ENCODE data around the gene KIF12.

KIF12 gene

DNA sequence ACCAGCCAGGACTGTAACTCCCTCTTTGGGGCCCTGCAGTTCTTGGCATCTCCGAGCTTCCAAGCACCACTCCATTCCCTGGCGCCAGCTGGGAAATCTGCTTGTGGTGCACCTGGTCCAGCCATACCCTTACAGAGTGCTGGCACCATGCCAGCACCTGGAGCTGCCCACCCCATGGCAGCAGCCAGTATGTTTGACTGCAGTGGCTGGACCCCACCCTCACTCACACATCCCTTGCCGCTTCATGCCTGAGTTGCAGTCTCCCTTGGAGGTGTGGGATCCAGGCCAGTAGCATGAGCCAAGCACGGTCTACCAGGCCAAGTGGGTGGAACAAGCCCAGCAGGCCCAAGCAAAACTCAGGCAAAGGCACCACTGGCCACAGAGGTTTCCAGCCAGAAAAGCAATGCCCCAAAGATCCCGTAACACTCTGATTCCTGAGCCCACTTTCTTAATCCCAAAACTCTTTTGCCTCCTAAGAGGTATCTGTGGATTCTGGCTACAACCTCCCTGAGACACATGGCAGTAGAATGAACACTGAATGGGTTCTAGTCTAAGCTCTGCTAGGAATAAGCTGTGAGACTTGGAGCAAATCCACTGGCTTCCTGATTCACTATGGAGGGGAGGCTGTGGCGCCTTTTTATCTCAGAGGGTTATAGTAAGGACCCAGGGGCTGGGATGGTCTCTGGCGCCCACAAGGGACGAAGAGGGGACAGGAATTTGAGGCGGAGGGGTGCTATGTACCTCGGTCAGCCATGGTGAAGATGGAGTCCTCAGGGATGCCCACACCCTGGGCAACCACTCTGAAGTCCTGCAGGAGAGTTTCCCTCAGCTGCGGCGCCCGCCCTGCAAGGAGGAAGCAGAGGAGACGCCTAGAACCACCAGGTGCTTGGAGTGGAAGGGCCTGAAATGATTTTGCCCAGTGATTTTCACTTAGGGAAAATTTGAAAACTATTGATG lies 26.6 kb downstream of the KIF12 start:
- Mint-ChIP-seq H3K4me3 (no peak overlapping the region), H3K27me3 (no peaks in the 10 kb centered on the region), H3K36me3 (no peaks in the 10 kb centered on the region), H3K4me1 (no peaks in the 10 kb centered on the region), H3K9me3 (no peaks in the 10 kb centered on the region), H3K27ac (no peak overlapping the region)

DNA sequence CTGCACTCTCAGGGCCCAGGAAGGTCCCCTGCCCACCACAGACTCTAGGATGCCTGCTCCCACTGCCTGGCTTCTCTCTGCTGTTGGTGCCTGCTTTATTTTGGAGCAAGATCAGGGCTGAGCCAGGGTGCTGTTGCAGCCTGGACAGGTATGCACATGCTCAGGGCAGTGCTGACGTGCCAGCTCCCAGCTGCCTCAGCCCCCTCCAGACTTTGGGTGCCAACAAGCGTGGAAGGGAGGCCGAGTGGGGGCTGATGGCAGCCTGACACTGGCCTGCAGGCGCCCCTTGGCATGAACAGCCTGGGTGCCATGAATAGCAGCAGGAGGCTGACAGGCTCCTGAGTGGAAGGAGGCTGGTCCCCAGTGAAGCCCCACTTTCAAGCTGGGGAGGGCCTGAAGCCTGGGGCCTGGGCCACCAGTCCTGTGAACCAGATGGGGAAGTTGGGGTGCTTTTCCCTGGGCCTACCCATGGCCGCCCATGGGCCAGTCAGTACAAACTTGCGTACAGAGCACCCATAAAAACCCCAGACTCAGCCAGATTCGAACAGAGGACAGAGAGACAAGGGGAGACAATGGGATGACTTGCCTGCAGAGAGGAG lies 27.8 kb downstream of the KIF12 start:
- no peaks in the 10 kb centered on the region for H3K27me3 Mint-ChIP-seq
- no peak overlapping the region for H3K4me3 Mint-ChIP-seq
- no peaks in the 10 kb centered on the region for H3K36me3 Mint-ChIP-seq
- H3K4me1 Mint-ChIP-seq, result no peaks in the 10 kb centered on the region
- H3K27ac Mint-ChIP-seq, result no peak overlapping the region
- H3K9me3 Mint-ChIP-seq, result no peaks in the 10 kb centered on the region

DNA sequence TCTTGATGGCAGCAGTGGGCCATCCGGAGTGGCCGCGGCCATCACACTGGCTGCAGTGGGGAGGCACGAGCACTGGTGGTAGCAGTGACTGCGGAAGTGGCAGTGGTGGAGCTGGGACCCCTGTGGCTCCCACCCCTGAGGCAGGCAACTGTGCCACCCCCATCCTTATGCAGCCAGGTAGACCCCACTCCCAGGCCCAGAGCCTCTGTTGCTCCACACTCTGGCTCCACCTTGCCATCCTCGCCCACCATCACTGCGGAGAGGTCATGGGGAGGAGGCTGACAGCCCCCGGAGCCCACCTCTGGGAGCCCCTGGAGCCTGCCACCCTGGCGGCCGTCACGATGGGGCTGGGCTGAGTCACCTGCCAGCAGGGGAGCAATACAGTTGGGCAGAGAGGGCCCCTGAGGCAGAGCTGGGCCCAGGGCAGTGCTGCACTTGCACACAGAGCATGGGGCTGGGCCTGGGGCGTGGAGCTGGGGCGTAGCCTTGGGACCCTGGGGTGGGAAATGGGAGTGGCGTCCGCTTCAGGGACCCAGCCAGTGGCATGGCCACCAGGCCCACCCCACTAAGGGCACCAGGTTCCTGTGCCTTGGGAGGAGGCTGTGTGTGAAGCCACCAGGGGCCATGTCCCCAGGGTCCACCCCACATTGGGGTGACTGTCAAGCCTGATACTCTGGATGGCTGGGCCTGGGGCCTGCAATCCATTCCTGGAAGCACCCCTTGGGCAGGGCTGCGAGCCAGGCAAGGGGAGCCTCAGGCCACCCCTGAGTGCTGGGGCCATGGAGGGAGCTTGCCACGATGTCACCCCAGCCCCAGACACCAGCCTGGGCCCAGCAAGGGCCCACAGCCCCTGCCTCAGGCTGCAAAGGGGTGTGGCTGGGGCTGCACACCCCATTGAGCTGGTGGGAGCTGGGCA lies 28.6 kb downstream of the KIF12 start:
- Mint-ChIP-seq H3K27me3 (no peaks in the 10 kb centered on the region), H3K27ac (no peak overlapping the region), H3K4me3 (no peak overlapping the region), H3K9me3 (no peaks in the 10 kb centered on the region), H3K36me3 (no peaks in the 10 kb centered on the region), H3K4me1 (no peaks in the 10 kb centered on the region)

DNA sequence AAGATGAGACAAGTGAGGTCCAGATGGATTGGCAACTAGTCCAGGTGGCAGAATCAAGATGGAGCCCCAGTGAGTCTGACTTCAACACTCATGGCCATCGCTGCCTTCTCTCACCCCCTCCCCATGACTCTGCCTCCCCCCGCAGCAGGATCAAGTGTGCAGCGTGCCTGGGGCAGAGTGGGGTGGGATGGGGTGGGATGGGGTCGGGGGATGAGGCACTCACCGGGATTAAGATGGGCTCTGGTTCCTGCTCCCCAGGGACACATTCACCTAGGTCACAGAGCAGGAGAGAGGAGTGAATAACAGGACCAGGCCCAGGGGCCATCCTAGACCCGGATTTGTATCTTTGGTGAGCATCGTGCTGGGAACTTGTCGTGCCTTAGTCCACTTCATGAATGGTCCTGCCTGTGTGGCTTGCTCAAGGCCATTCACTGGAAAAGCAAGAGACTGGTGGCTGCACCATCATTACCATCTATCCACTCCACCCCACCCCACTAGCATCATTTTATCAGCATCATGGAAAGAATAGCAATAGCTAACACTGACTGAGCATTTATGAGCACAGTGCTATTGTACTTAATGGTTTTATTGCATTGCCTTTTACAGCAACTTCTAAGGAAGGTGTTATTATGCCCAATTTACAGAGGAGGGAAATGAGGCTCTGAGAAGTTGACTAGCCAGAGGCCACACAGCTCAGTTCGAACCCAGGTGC lies 29.5 kb downstream of the KIF12 start:
- no peak overlapping the region for H3K4me3 Mint-ChIP-seq
- no peaks in the 10 kb centered on the region for H3K36me3 Mint-ChIP-seq
- no peak overlapping the region for H3K27ac Mint-ChIP-seq
- H3K4me1 Mint-ChIP-seq, result no peaks in the 10 kb centered on the region
- H3K9me3 Mint-ChIP-seq, result no peaks in the 10 kb centered on the region
- H3K27me3 Mint-ChIP-seq, result no peaks in the 10 kb centered on the region

DNA sequence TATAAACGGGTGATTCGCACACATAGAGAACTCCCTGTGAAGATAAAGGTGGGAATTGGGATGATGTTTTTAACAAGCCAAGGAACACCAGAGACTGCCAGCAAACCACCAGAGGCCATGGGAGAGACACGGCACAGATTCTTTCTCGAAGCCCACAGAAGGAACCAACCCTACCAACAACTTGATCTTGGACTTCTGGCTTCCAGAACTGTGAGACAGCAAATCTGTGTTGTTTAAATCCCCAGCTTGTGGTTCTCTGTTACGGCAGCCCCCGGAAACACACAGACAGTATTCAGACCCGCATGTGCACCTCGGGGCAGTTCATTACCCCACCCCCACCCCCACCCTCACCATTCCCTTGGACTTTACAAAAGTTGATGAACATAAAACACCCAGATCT lies 33.8 kb downstream of the KIF12 start:
- H3K27ac Mint-ChIP-seq, result no peak overlapping the region
- H3K9me3 Mint-ChIP-seq, result no peaks in the 10 kb centered on the region
- H3K36me3 Mint-ChIP-seq, result no peaks in the 10 kb centered on the region
- H3K27me3 Mint-ChIP-seq, result peaks cover 4% of the 10 kb centered on the region
- H3K4me3 Mint-ChIP-seq, result no peak overlapping the region
- H3K4me1 Mint-ChIP-seq, result no peaks in the 10 kb centered on the region

DNA sequence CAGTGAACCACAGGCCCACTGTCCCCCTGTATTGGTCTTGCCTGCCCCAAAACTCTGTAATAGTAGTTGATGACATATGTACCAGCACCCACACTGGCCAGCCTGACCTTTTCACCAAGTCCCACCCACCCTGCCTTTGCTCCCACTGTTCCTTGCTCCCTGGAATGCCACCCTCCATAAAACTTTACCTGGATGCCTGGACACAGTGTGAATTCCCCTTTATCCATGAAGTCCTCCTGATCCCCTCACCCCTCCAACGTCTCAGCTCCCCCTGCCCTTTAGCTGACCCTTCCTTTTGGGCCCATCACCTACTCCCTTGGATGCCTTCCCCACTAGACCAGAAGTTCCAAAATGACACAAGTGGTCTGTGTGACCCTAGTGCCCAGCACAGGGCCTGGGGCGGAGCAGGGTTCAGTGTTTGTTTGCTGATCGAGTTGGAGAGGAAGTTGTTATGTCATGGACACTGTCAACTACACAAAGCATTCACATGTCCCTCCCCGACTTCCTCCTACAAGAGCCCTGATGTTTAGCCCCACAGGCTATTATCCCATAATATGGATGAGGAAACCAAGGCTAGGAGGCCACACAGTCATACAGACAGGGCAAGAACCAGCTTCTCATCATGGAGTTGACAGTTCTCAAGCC lies 37.1 kb downstream of the KIF12 start:
- Mint-ChIP-seq H3K27ac (no peak overlapping the region), H3K4me3 (no peak overlapping the region), H3K27me3 (peaks cover 4% of the 10 kb centered on the region), H3K36me3 (no peaks in the 10 kb centered on the region), H3K4me1 (no peaks in the 10 kb centered on the region), H3K9me3 (no peaks in the 10 kb centered on the region)

DNA sequence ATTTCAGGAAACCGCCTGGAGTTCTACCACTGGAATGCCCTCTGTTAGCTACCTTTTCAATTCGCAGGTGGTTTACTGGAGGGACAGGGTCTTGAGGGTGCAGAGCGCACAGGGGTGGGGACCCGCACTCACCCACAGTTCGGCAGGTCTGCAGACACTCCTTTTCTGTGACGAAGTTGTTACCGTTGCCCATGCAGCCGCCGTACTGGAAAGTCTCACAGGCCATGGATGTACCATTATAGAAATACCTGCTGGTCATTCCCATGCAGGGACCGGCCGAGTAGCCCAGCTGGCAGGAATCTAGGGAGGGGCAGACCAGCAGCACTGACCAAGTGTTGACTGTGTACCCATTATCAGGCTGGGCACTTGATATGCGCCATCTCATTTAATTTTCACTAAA lies 37.8 kb downstream of the KIF12 start:
- Mint-ChIP-seq H3K4me3 (no peak overlapping the region), H3K36me3 (no peaks in the 10 kb centered on the region), H3K4me1 (no peaks in the 10 kb centered on the region), H3K27ac (no peak overlapping the region), H3K27me3 (peaks cover 4% of the 10 kb centered on the region), H3K9me3 (no peaks in the 10 kb centered on the region)

DNA sequence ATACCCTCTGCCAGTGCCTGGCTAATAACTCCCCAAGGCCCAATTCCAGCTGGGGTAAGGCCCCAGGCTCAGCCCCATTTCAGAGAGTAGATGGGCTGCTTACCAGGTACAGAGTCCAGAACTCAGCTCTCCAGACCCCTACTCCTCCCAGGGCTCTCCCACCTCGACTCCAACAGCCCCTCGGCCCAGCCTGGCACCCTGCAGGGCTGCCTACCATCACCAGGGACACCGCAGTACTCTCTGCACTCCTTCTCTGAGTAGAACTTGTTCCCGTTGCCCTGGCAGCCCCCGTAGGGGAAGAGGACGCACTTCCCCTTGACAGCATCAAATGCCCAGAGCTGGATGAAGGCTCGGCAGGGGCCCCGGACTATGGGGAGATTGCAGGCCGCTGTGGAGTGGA lies 38.4 kb downstream of the KIF12 start:
- Mint-ChIP-seq H3K27me3 (peaks cover 4% of the 10 kb centered on the region), H3K36me3 (no peaks in the 10 kb centered on the region), H3K9me3 (no peaks in the 10 kb centered on the region), H3K27ac (no peak overlapping the region), H3K4me3 (no peak overlapping the region), H3K4me1 (no peaks in the 10 kb centered on the region)

DNA sequence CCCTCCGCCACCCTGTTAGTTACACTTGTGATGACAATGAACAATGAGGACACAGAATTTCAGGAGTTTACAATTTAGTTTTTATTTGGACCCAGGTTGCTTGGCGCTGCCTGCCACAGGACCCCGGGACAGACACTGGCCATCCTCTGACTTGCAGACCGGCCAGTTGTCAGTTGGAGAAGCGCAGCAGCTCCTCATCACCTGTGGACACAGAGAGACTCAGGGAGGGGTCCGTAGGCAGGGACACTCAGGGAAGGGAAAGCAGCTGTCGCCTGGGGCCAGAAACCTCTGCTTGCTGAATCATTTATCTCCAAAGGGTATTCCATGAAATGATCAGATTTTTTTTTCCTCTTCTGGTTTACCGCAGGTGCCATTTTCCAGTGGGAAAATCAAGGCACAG lies 39.0 kb downstream of the KIF12 start:
- Mint-ChIP-seq H3K4me3 (no peak overlapping the region), H3K4me1 (no peaks in the 10 kb centered on the region), H3K27me3 (peaks cover 4% of the 10 kb centered on the region), H3K9me3 (no peaks in the 10 kb centered on the region), H3K27ac (no peak overlapping the region), H3K36me3 (no peaks in the 10 kb centered on the region)

DNA sequence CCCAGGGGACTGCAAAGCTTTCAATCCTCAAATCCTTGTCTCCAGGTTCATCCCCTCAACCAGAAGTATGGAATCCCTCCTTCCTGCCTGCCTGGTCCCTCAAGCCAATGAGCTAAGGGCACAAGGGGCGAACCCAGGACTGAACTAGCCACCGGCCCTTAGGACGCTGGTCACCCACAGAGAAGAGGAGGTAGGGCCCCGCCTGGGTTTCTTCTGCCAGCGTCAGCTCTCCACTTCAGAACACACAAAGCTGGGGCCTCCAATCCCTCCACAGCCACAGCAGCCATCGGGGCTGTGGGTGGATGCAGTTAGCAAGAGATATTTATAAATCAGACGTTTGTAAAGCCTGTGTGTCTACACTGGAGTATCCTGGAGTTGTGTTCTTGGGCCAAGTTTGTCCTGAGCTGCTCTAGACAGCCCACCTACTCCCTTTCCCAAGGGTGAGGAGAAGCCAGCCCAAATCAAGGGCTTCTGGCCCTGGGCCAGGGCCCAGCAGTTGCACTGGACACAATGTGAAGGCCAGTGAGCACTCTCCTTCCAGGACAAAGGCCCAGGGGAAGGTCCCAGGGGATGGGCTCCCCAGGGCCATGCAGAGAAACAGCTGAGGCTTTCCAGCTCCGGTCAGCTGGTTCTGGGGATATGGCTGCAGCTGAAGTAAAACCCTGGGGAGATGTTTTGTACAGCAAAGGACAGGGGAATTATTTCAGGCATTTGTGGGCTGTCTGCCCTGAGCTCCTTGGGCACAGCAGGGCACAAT lies 39.9 kb downstream of the KIF12 start:
- no peak overlapping the region for H3K27ac Mint-ChIP-seq
- H3K36me3 Mint-ChIP-seq, result no peaks in the 10 kb centered on the region
- H3K27me3 Mint-ChIP-seq, result peaks cover 4% of the 10 kb centered on the region
- no peaks in the 10 kb centered on the region for H3K9me3 Mint-ChIP-seq
- no peak overlapping the region for H3K4me3 Mint-ChIP-seq
- no peaks in the 10 kb centered on the region for H3K4me1 Mint-ChIP-seq

DNA sequence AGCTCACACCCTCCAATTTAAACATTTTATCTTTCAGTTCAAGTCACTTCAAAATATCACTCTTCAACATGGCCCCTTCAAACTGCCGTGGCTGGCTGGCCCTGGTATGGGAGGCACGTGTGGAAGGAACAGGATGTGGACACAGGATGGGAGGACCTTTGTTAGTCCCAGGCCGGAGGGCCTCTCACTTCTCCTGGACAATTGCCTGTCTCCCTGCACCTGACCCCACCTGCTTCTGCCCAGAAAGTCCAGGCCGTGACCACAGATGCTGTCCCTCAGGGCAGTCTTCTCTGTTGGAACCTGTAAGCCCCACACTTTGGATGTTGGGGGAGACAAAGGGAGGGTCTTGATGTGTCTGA lies 40.4 kb downstream of the KIF12 start:
- Mint-ChIP-seq H3K36me3 (no peaks in the 10 kb centered on the region), H3K4me3 (no peak overlapping the region), H3K27me3 (peaks cover 4% of the 10 kb centered on the region), H3K4me1 (no peaks in the 10 kb centered on the region), H3K27ac (no peak overlapping the region), H3K9me3 (no peaks in the 10 kb centered on the region)

DNA sequence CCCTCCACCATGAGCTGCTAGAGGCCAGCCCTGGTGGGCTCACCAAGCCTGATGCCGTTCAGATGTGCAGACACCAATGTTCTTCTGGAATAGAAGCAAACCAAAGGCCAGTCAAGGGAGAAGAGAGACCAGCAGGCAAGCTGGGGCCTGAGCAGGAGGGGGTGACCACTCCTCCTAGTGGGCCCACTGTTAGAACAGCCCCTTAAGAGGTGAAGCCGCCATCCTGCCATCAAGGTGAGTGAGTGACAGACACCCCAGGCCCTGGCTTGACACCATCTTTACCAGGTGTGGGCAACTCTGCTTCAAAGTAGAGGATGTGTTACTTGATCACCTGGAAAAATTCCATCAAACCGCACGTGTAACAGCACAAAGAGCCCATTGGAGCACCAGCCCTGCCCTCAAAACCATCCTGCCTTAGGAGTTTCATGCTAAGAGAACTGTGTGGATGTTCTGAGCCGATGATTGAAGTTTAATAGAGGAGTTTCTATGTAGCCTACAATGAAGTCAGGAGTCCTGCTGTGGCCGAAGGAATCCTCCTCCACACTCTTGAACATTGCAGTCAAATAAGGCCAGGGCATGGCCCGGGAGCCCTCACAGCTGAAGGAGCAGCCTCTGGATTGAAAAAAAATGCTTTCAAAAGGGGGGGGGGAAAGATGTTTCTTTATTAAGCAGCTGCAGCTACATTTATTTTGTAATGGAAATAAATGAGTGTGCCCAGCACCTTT lies 41.8 kb downstream of the KIF12 start:
- Mint-ChIP-seq H3K4me1 (no peaks in the 10 kb centered on the region), H3K9me3 (no peaks in the 10 kb centered on the region), H3K27ac (no peak overlapping the region), H3K36me3 (no peaks in the 10 kb centered on the region), H3K4me3 (no peak overlapping the region), H3K27me3 (peaks cover 3% of the 10 kb centered on the region)

DNA sequence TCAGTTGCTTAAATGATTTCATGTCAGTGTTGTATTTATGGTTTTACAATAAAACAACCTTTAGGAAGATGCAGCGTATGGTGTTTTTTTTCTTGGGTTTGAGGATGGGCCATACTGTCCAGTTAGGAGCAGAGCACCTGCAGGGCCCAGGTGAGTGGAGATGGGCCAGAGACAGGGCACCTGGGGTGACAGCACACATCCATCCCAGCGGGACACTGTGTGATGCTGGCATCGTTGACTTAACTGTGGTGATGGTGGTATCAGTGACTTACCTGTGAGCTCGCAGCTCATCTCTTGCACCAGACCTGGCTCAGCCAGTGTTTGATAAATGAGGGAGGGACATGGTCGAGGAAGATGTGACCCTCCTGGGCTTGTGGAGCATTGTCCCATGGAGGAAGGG lies 42.6 kb downstream of the KIF12 start:
- Mint-ChIP-seq H3K27ac (no peak overlapping the region), H3K9me3 (no peaks in the 10 kb centered on the region), H3K4me1 (no peaks in the 10 kb centered on the region), H3K36me3 (no peaks in the 10 kb centered on the region), H3K27me3 (no peaks in the 10 kb centered on the region), H3K4me3 (no peak overlapping the region)

DNA sequence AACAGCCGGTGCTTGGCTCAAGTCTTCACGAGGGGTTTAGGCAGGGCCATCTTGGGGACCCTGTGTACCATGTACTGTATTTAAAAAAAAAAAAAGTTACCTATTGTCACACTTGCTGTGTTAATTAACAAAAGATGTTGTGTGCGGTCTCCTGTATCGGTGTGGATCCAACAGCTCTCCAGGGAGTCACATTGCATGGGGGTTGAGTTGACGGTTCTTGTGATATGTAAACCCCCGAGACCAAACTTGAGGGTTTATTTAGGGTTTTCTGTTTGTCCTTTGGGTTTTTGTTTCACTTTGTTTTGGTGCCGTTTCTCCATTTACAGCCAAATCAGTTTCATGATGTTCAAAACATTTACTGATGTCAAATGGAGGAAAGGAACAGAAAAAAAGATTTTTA lies 43.2 kb downstream of the KIF12 start:
- H3K4me1 Mint-ChIP-seq, result no peaks in the 10 kb centered on the region
- H3K27me3 Mint-ChIP-seq, result no peaks in the 10 kb centered on the region
- H3K27ac Mint-ChIP-seq, result no peak overlapping the region
- no peak overlapping the region for H3K4me3 Mint-ChIP-seq
- no peaks in the 10 kb centered on the region for H3K9me3 Mint-ChIP-seq
- H3K36me3 Mint-ChIP-seq, result no peaks in the 10 kb centered on the region

All from activated naive CD4-positive, alpha-beta T cell treated with anti-CD3 and anti-CD28 coated beads, Interleukin-2, amount 50 U/mL, for 24 hours (primary cell).